DOHH2 (cell line): Measurements from ENCODE around the gene IST1.

ENCODE experiments used
- H3F3A ChIP-seq: fragments of 200-600 bp; sonication (generic), shearing (Covaris generic); 2 replicates; pipeline ENCODE4 v1.6.0; 2016; ENCODE audit warnings: antibody characterized with exemption, mild to moderate bottlenecking; ENCODE audit not compliant: control insufficient read depth, insufficient read depth
- H3K27ac ChIP-seq: fragments of 200-600 bp; sonication (generic); 2 replicates; pipeline ENCODE4 v1.5.1; 2014; ENCODE audit warnings: low read depth, mild to moderate bottlenecking, low read length, moderate library complexity
- H3K27me3 ChIP-seq: fragments of 200-600 bp; sonication (generic); 2 replicates; pipeline ENCODE4 v1.6.1; 2014; ENCODE audit warnings: mild to moderate bottlenecking, low read length, mixed read lengths; ENCODE audit not compliant: control insufficient read depth
- H3K36me3 ChIP-seq: fragments of 200-600 bp; sonication (generic); 2 replicates; pipeline ENCODE4 v1.6.1; 2014; ENCODE audit warnings: mild to moderate bottlenecking, low read length, moderate library complexity, mixed read lengths; ENCODE audit not compliant: control insufficient read depth
- H3K4me1 ChIP-seq: fragments of 200-600 bp; sonication (generic); 2 replicates; pipeline ENCODE4 v1.6.1; 2014; ENCODE audit warnings: mild to moderate bottlenecking, low read length, mixed read lengths; ENCODE audit not compliant: control insufficient read depth
- H3K4me2 ChIP-seq: fragments of 200-600 bp; sonication (generic); 2 replicates; pipeline ENCODE4 v1.6.0; 2014; ENCODE audit warnings: mild to moderate bottlenecking, low read length, moderate library complexity
- H3K4me3 ChIP-seq: fragments of 200-600 bp; sonication (generic); 2 replicates; pipeline ENCODE4 v1.5.1; 2014; ENCODE audit warnings: mild to moderate bottlenecking, low read length, mixed read lengths
- H3K79me2 ChIP-seq: fragments of 200-600 bp; sonication (generic); 2 replicates; pipeline ENCODE4 v1.6.1; 2014; ENCODE audit warnings: mild to moderate bottlenecking, low read length, mixed read lengths; ENCODE audit not compliant: control insufficient read depth
- H3K9me2 ChIP-seq: fragments of 200-600 bp; sonication (generic); replicated peaks from 2 replicates; pipeline ENCODE4 v1.6.1; 2014; ENCODE audit warnings: mild to moderate bottlenecking, low read length, mixed read lengths; ENCODE audit not compliant: control insufficient read depth
- H3K9me3 ChIP-seq: fragments of 200-600 bp; sonication (generic); 2 replicates; pipeline ENCODE4 v1.6.1; 2014; ENCODE audit warnings: antibody characterized with exemption, low read length, mixed read lengths; ENCODE audit not compliant: control insufficient read depth, insufficient read depth
- H4K20me1 ChIP-seq: fragments of 200-600 bp; sonication (generic); 2 replicates; pipeline ENCODE4 v1.6.0; 2014; ENCODE audit warnings: low read depth, mild to moderate bottlenecking, antibody characterized with exemption, low read length, moderate library complexity; ENCODE audit not compliant: control insufficient read depth, insufficient read depth
- CTCF ChIP-seq: fragments of 200-600 bp; sonication (generic); IDR thresholded peaks from one replicate; pipeline ENCODE4 v1.5.1; 2014; ENCODE audit warnings: antibody characterized with exemption, mild to moderate bottlenecking, low read depth, low read length; ENCODE audit not compliant: poor library complexity, severe bottlenecking
- EZH2phosphoT487 ChIP-seq: fragments of 200-600 bp; sonication (generic); IDR thresholded peaks from 2 replicates; pipeline ENCODE4 v1.6.1; 2017; ENCODE audit warnings: borderline replicate concordance, mild to moderate bottlenecking, antibody characterized with exemption, low read length, moderate library complexity, mixed read lengths

IST1 gene

DNA sequence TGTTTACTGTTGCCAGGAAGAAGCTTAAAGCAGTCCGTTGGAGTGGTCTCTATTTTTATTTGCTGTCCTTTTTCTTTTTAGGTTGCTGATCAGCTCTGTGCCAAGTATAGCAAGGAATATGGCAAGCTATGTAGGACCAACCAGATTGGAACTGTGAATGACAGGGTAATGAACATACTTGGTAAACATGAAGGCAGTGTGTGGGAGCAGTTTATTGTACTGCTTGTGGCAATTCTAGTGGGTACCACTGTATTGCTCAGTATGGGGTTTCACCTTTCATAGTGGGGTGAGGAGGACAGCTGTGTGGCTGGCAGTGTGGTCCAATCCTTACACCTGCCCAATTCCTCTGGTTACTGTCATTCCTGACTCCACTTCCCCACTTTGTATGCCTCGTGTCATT, 25.3 kb downstream of the IST1 start:
- no peak overlapping the region for H3K4me2 ChIP-seq
- H3K27ac ChIP-seq = no peak overlapping the region
- TF ChIP-seq EZH2phosphoT487 (no peak), CTCF (no peak)
- H3K36me3 ChIP-seq = peaks cover 96% of the 10 kb centered on the region
- H3K4me3 ChIP-seq = no peak overlapping the region
- H3K9me3 ChIP-seq = no peaks in the 10 kb centered on the region
- peaks cover 7% of the 10 kb centered on the region for H4K20me1 ChIP-seq
- H3K4me1 ChIP-seq = no peaks in the 10 kb centered on the region
- peaks cover 5% of the 10 kb centered on the region; the same call in 1 of the 2 replicates for H3F3A ChIP-seq
- no peaks in the 10 kb centered on the region for H3K9me2 ChIP-seq
- H3K79me2 ChIP-seq = peaks cover 54% of the 10 kb centered on the region
- no peaks in the 10 kb centered on the region for H3K27me3 ChIP-seq

DNA sequence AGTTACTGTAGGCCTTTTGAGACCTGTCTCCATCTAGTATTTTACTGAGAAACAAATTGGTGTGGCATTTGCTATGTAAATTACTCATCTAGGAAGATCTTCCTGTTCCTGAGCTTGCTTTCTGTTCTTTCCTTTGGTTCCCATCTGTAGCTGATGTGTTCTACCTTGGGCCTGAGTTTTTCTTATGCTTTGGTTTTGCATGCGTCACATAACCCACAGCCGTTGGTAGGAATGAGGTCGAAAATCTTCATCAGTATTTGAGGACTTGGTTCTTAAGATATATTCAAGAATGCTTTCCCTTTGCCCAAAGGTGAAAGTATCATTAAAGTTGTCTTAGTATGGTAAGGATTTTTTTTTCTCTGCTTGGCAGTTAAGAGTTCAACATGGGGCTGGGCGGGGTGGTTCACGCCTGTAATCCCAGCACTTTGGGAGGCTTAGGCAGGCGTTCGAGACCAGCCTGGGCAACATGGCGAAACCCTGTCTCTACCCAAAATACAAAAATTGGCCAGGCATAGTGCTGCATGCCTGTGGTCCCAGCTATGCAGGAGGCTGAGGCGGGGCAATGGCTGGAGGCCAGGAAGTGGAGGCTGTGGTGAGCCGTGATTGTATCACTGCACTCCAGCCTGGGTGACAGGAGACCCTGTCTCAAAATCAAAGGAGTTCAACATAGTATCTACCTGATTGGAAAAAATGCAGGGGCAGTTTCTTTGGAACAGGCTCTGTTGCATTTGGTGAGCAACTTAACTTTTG, 28.8 kb downstream of the IST1 start:
- H3K27ac ChIP-seq = no peak overlapping the region
- H3K9me3 ChIP-seq = no peaks in the 10 kb centered on the region
- peaks cover 94% of the 10 kb centered on the region for H3K36me3 ChIP-seq
- no peaks in the 10 kb centered on the region for H3K4me1 ChIP-seq
- H3K79me2 ChIP-seq = peaks cover 25% of the 10 kb centered on the region
- no peaks in the 10 kb centered on the region for H3F3A ChIP-seq
- no peaks in the 10 kb centered on the region for H4K20me1 ChIP-seq
- TF ChIP-seq EZH2phosphoT487 (no peak), CTCF (no peak)
- no peak overlapping the region for H3K4me3 ChIP-seq
- no peaks in the 10 kb centered on the region for H3K9me2 ChIP-seq
- no peaks in the 10 kb centered on the region for H3K27me3 ChIP-seq
- no peak overlapping the region for H3K4me2 ChIP-seq

DNA sequence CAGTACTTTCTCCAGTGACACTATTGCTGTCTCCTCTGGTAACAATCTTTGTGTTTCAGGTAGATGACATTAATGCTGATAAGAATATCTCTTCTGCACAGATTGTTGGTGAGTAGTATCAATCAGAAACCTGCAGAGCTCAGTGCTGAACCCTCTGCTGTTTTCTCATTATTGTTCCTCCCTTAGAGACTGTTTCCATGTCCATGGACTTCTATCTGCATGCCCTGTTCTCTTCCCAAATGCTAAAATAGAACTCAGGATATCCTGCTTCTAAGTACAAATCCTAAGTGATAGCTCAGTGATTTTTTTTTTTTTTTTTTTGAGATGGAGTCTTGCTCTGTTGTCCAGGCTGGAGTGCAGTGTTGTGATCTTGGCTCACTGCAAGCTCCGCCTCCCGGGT, 29.4 kb downstream of the IST1 start:
- no peaks in the 10 kb centered on the region for H3F3A ChIP-seq
- H3K79me2 ChIP-seq = peaks cover 21% of the 10 kb centered on the region
- H4K20me1 ChIP-seq = no peaks in the 10 kb centered on the region
- H3K4me1 ChIP-seq = no peaks in the 10 kb centered on the region
- no peak overlapping the region for H3K27ac ChIP-seq
- H3K4me2 ChIP-seq = no peak overlapping the region
- no peak for TF ChIP-seq EZH2phosphoT487
- no peak for TF ChIP-seq CTCF
- H3K36me3 ChIP-seq = peaks cover 94% of the 10 kb centered on the region
- H3K4me3 ChIP-seq = no peak overlapping the region
- H3K9me2 ChIP-seq = no peaks in the 10 kb centered on the region
- no peaks in the 10 kb centered on the region for H3K27me3 ChIP-seq
- H3K9me3 ChIP-seq = no peaks in the 10 kb centered on the region
